ENCODE data around the gene MACC1.
A peak's percentile ranks its signal among the peaks of the same experiment; 100 is the strongest.
"Not testable (repeated sequence)": the region's sequence is repeated elsewhere in the genome, so short reads cannot be mapped to it uniquely, and the experiment has no call there.

Gene MACC1

DNA sequence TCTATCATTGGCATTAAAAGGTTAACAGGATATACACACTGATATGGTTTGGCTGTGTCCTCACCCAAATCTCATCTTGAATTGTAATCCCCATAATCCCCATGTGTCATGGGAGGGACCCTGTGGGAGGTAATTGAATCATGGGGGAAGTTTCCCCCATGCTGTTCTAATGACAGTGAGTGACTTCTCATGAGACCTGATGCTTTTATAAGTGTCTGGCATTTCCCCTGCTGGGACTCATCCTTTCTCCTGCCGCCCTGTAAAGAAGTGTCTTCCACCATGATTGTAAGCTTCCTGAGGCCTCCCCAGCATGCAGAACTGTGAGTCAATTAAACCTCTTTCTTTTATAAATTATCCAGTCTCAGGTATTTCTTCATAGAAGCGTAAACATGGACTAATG, 9.4 kb downstream of the MACC1 start:
- DNase-seq (ENCODE audit: low spot score), result not testable (repeated sequence)

DNA sequence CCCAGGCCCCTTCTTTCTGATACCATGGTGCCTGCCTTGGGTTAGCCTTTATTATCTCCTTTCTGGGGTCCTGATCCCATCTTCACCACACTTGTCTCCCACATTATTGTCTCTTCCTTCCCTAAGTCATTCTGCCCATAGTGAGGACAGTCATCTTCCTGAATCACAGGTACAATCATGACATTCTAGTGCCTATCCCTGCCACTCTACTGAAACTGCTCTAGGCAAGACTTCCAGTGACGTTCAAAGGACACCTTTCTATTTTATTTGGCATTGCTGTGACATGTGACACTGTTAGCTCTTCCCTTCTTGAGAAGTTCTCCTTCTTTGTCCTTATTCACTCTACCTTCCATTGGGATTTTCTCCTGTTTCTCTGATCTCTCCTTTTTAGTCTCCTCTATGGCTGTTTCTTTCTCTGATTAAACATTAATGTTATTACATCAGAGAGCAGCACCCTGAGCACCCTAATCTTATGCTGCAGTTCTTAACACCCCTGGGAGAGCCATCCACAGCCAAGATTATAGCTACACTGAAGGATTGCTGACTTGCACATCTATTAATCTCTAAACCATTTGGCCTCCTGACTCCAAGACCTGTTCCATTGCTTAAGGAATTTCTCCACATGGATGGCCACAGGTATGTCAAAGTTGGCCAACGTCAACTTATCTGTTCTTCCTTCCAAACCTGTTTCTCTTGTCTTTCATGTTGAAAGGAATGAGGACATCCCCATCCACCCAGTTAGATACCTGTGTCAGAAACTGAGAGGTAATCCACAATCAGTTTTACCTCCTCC, 10.9 kb downstream of the MACC1 start:
- no peak for DNase-seq (ENCODE audit: low spot score)

DNA sequence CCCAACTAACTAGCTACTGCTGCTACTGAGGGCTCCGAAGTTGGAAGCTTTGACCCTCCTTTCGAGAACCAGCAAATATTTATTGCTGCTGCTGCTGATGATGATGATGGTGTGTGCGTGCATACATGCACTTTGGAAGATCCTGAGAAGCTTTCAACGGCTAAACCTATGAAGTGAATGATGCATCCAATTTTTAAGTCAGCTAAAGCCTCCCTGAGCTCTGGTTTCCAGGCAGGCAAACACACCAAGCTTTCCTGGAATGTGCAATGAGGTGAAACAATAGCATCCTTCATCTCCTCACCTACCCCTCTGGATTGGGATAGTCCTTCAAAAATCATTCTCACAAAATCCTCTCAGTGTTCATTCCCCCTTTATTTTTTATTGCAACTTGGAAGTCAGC, 13.9 kb downstream of the MACC1 start:
- no peak for DNase-seq (ENCODE audit: low spot score)

DNA sequence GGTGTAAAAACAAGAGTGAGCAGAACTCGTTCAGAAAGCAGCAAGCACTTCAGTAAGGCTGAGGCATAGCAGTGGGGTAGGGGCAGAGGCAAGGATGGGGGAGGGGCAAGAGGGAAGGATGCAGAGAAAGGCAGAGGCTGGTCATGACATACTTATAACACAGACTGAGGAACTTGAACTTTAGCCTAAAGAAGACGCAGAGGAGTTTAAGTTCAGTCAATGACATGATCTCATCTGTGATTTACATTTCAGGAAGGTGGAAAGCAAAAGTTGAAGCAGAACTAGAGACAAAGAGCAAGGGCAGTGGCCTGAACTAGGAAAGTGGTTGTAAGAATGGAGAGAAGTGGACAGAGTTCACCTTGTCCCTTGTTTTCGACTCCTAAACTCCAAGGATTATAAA, 15.8 kb downstream of the MACC1 start:
- no peak for DNase-seq (ENCODE audit: low spot score)

DNA sequence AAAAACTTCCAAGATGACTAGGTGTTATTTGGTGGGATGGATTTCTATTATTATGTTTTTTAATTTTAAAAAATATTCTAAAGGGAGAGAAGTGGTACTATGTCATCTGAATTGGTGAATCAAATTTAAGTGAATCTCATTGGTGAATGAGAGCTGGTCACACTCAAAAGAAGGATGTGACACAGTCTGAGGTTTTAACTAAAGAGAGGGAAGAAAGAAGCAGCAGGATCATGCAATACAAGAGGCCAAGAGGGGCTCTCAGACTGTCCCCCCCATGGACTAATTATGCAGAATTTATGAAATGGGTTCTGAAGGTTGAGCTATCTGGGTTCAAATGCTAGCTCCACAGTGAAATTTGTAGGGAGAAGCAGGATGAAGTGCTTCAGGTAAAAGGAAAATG, 16.2 kb downstream of the MACC1 start:
- no peak for DNase-seq (ENCODE audit: low spot score)

DNA sequence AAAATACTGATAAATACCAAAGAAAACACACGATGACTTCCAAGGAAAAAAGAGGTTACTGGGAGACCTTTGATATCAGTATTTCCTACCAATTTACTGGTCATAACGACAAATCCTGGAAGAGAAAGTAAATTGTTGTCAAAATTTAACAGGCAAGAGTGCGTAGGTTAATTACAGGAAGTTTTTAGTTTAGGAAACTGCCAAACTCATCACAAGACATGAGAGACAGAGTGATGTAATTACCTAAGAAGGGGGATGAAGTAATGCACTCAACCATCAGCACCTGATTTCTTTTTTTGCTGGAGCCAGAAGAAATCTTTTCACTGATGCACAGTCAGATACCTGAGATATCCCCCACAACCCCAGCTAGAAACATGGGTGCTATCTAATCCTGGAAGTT, 16.8 kb downstream of the MACC1 start:
- no peak for DNase-seq (ENCODE audit: low spot score)

DNA sequence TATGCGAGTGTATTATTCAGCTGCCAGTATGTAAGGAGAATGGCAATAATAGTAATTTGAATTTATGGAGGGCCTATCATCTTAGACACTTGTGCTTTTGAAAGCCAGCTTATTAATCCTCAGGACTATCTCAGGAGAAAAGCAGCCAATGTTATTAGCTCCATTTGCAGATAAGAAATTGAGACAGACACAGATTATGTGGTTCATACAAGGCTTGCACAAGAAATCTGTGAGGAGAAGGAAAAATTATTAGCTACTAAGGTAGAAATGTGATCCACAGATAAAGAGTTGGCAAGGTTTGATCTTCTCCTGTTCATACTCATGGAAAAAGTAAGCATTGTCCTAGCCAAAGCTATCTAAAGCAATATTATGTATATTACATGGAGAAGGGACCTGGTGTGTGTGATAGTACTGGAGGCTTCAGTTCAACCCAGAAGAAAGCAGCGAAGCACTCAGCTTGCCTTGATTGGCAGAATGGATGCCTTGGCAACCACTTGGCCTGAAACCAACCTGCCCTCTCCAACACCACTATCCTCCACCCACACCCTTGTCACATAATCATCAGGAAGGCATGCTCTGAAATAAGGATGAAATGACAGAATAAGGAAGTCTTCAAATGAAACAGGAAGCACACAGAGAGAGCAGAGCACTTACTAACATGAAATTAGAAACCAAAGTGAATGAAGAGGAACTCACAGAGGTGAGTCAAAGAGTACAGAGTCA, 18.0 kb downstream of the MACC1 start:
- peak; percentile 91 for DNase-seq (ENCODE audit: low spot score)

DNA sequence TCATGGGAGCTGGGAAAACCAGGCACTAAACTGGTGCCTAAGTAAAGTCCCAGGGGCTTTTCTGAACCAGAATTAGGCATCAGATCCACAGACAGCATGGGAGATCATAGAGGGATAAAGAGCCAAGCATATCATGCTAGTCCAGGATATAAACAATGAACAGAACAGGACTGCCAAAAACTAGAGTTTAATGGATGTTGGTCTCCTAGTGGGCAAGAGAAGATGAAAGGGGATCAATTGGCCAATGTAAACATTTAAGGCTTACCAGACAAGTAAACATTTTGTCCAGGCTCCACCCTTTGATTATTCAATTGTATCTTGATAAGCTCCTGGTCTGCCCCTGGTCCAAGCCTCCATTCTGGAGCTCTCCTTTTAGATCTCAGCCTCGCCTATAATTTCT, 18.9 kb downstream of the MACC1 start:
- DNase-seq (ENCODE audit: low spot score), result no peak

DNA sequence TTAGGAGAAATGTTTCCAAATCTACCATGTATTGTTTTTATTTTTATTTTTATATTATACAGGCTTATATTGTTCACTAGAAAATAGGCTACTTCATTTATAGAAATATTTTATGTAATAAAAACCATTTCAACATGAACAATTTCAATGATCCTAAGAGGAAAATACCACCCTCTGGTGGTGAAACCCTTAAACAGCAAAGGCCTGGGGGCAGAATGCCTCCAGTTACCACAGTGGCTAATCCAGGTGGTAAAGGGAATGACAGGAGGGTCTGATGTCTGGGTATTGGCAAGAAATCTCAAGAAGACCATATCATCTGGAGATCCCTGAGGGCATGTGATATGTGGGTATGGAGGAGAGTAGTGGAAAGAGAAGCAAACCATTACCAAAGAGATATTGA, 19.3 kb downstream of the MACC1 start:
- DNase-seq (ENCODE audit: low spot score), result no peak

DNA sequence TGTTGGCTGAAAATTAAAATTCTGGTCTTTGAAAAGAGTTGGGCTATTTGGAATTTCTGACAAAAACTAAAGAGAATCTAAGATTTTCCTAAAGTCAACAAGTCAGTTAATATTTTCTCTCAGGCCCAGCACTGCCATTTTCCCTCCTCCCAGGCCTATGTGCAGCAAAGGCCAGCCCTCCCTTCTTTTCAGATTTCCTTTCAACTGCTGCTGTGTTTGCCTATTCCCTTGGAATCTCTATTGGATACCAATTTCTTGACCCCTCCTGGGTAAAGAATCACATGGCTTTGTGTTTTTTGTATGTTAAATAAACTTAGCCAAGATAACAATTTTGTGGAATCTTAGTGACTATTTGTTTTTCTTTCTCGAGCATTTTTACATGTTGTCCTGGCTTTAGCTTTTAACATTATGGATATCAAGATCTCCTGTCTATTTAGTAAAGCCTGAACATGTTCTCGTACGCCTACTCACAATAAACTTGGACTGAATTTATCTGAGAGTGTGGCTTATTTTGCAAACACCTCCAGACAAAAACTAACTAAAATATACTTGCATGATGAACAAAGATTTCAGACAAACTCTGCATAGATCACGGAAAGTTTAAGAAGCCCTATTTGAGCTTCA, 19.9 kb downstream of the MACC1 start:
- no peak for DNase-seq (ENCODE audit: low spot score)

DNA sequence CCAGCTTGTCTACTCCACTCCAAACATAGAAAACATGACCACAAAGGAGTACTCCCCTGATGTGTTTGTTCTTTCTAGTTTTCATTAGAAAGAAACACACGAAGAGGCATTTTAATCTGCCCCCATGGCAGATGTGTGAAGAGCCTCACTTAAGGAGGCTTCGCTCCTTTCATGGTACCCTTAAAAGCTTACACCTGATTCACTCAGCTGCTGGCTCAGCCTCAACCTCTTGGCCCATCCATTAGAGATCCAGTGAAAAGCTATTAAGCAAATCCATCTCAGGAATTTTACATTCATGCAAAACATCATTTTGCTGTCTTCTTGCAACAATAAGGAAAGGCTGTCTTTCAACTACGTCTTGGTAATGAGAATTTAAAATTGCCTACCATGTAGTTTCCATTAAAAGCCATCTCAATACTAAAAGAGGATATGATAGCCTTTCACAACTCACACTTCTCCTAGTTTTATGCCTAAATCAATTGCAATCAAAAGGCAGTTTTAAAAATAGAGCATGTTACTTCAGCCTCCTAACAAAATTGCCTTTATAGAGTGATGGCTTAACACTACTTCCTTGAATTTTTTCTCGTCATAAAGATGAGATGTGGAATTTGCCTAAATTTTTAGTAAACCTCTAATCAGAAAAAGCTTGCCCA, 22.7 kb downstream of the MACC1 start:
- DNase-seq (ENCODE audit: low spot score), result no peak

DNA sequence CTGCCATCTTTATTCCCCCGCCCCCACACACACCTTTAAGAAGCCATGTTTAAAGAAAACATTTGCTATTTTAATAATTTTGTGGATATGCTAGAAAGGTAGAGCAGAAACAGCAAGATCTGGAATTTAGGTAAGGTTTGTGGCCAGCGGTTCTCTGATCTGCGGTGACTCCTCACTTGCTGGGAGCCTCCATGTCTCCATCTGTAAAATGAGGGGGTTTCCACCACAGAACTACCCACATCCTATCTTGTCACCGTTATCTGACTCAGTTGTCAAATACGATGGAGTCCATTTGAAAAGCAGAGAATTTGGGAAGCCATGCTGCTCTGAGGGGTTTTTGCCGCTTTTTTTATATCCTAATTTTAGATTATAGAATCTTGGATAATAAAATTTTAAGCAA, 23.3 kb downstream of the MACC1 start:
- no peak for DNase-seq (ENCODE audit: low spot score)

DNA sequence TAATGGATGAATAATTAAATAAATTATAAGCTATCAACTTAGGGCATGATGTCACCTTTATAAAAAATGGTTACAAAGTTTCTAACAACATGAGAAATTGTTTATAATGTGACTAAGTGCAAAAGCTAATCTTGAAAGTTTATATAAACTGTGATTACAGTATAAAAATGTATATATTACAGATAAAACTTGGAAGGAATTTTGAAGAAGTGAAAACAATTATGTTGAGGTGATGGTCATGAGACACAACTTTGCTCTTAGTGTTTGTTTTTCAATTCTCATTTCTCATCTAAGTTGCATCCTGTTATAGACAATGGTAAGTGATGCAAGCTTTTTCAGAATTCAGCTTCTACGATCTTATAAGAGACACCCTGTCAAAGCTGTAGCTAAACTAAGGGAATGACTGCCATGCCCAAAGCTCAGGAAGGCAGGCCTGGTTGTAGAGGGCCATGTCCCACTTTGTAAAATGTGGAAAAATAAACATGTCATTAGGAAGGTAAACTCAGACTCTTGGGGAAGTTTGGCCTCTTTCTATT, 23.9 kb downstream of the MACC1 start:
- no peak for DNase-seq (ENCODE audit: low spot score)

DNA sequence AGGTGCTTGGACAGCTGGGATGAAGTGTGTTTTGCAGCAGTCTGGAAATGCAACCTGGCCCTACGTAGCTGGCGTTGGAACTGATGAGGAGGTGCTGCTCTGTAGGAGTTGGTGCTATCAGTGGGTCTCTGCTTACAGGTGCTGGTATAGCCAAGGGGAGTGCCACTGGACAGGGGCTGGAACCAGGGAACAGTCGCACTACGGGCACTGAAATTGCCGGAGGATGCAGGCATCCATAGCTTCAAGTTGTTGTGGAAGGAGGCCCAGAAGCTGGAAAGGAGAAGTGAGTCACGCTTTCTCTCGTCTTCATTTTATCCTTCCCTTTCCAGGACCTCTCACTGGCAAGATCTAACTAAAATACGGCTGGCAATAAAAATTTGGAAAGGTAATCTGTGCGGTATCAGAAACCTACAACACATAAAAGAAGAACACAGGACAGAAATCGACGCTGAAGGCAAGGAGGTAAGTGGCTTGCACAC, 25.8 kb downstream of the MACC1 start:
- no peak for DNase-seq (ENCODE audit: low spot score)

DNA sequence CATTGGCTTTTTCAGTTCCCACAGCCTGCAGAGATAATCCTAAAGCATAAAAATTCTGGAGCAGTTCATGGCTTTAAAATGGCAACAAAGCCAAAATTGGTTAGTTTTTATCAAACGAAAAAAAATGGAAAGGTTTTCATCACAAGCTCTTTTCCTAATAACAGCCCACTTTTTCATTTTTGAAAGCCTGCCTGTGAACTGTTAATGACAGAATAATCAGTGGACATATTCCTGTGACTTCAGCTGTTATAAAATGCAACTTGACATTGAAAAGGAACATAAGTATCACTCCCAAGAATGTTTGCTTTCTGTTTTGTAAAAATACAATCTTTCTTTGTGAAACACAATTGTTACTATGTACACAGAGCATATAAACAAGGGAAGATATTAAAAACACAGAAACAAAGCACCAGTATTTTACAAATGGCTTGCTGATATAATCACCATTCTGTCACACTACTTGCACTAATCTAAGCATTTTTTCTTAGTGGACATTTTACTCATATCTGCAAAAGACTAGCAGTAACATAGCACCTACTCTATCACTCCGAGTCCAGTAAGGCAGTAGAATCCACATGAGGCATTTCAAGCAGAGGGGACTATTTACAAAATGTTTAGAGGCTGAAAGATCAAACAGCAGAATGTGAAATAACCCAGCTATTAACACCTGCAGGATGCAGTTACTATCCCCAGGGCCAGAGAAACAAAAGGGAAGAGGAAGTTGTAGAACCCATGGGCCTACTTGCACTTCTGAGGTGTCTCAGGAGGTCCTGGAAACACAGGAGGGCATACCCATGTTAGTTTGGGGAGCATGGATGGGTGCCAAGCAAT, 26.4 kb downstream of the MACC1 start:
- no peak for DNase-seq (ENCODE audit: low spot score)

DNA sequence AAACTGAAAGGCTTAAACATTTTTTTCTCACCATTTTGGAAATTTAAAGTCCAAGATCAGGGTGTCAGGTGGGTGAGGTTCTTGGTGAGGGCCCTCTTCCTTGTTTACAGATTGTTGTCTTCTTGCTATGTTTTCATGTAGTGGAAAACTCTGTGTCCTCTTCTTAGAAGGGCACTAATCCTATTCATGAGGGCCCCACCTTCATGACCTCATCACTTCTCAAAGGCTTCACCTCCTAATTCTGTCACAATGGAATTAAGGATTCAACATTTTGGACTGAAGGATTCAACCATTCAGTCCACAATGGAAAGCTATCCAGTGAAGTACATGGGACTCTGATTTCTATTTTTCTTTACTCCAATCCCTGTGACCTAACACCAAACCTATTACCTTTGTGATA, 27.3 kb downstream of the MACC1 start:
- no peak for DNase-seq (ENCODE audit: low spot score)

DNA sequence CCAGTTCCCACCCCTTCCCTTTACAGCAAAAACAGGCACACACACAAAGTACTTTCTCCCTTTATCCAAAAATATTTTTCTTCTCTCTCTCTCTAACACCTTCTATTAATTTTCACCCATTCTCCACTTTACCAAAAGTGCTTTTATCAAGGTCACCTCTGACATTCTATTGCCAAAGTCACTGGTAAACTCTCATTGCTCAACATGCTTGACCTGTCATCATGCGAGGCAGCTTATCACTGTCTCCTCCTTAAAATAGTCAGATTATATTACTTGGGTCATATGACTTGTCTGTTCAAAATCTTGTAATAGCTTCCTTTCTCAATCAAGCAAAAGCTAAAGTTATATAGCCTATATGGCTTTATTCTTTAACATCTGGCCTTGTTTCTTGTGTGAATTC, 28.6 kb downstream of the MACC1 start:
- DNase-seq (ENCODE audit: low spot score), result no peak

DNA sequence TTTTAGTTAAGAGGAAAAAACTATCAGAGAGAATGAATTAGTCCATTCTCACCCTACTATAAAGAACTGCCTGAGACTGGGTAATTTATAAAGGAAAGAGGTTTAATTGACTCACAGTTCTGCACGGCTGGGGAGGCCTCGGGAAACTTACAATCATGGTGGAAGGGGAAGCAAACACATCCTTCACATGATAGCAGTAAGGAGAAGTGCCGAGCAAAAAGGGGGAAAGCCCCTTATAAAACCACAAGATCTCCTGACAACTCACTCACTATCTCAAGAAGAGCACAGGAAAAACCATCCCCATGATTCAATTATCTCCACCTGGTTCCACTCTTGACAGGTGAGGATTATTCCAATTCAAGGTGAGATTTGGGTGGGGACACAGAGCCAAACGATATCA, 29.3 kb downstream of the MACC1 start:
- DNase-seq (ENCODE audit: low spot score), result not testable (repeated sequence)

DNA sequence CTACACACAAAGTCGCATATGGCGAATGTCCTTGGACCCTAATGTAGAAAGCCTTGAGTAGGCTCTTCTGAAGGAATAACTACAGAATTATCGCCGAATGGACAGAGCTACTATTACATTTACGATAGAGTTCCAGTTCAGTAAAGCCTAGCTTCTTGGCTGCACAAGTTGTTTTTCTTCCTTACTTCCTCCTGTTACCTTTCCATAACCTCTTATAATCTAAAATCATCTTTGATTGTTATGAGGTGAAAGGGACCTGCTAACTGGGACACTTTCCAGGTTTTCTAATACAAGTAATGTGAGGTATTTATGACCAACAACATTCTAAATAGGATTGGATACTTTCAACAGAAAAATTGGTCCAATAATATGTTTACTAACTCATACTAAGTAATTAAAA, 31.2 kb downstream of the MACC1 start:
- no peak for DNase-seq (ENCODE audit: low spot score)

DNA sequence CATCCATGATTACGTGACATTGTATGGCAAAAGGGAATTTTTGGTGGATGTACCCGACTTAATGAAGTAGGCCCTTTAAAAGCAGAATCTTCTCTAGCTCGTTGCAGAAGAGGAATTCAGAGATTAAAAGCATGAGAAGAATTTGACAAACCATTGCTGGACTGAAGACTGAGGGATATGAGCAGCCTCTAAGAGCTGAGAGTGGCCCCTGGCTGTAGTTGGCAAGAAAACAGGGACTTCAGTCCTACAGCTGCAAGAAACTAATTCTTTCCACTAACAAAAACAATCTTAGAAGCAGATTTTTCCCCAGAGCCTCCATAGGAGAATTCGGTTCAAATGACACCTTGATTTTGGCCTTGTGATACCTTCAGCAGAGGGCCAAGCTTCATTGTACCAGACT, 34.1 kb downstream of the MACC1 start:
- DNase-seq (ENCODE audit: low spot score), result no peak

DNA sequence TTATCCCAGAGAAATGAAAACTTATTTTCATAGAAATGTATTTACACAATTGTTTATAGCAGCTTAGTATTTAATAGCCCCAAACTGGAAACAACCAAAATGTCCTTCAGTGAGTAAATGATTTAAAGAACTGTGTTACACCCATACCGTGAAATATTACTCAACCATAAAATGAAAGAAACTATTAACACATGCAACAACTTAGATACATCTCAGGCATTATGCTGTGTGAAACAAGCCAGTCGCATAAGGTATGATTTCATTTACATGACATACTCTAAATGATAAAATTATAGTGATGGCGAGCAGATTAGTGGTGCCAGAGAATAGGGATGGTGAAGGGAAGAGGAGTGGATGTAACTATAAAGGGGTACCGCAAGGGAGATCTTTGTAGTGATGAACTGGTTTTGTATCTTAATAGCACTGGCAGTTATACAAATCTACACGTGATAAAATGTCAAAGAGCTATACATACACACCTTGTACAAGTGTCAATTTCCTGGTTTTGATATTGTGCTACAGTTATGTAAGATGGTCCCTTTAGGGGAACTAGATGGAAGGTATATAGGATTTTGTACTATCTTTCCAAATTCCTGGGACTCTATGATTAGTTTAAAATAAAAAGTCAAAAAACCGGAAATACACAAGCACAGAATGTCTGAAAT, 40.5 kb downstream of the MACC1 start:
- no peak for DNase-seq (ENCODE audit: low spot score)

Measured in COLO829 (cell line).